ENCODE results near the gene FBXL15.

The FBXL15 gene

DNA sequence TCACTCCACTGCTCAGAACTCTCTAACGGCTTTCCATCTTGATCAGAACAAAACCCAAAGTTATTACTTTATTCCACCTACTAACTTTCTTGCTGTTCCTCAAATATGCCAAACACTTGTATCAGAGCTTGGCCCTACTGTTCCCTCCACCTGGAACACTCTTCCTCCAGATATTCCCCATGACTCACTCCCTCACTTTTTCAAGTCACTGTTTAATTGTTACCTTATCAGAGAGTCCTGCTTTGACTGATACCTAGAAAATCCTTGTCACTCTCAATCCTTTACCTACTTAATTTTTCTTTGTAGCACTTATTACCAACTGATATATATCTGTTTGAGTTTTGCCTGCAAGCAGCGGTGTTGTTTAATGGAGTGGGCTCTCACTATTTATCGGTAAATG is 30.7 kb upstream of the FBXL15 start:
- Histone ChIP-seq H3K9me3 (ENCODE audit: control insufficient read depth, insufficient read depth, low read depth, low read length) (no peaks in the 10 kb centered on the region), H3K4me3 (ENCODE audit: low read depth, low read length) (no peak overlapping the region), H3K27ac (ENCODE audit: low read depth, low read length) (no peak overlapping the region), H3K36me3 (ENCODE audit: control insufficient read depth, insufficient read depth, low read length) (no peaks in the 10 kb centered on the region), H3K9ac (ENCODE audit: low read length) (no peak overlapping the region), H3K27me3 (ENCODE audit: control insufficient read depth, insufficient read depth, low read length) (peaks cover 23% of the 10 kb centered on the region), H3K4me1 (ENCODE audit: control insufficient read depth, insufficient read depth, low read length) (peaks cover 24% of the 10 kb centered on the region)

DNA sequence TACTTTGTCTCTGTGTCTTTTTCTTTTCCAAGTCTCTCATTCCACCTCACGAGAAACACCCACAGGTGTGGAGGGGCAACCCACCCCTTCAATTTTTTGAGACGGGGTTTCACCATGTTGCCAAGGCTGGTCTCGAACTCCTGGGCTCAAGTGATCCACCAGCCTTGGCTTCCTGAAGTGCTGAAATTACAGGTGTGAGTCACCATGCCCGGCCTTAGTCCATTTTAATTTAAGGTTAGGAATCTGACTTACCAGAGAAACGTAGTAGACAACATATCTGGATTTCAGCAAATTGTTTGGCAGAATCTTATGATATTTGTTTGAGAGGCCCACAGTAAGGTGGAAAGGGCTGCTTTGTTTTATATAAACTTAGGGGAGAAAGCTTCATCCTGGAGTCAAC is 28.3 kb upstream of the FBXL15 start:
- H3K36me3 ChIP-seq (ENCODE audit: control insufficient read depth, insufficient read depth, low read length) = peaks cover 5% of the 10 kb centered on the region; the same call in 1 of the 2 replicates
- H3K27me3 ChIP-seq (ENCODE audit: control insufficient read depth, insufficient read depth, low read length) = peaks cover 24% of the 10 kb centered on the region
- no peak overlapping the region for H3K4me3 ChIP-seq (ENCODE audit: low read depth, low read length)
- peak overlapping the region; percentile 58; the same call in 1 of the 2 replicates for H3K27ac ChIP-seq (ENCODE audit: low read depth, low read length)
- H3K9me3 ChIP-seq (ENCODE audit: control insufficient read depth, insufficient read depth, low read depth, low read length) = no peaks in the 10 kb centered on the region
- H3K9ac ChIP-seq (ENCODE audit: low read length) = peak overlapping the region; percentile 31
- peaks cover 34% of the 10 kb centered on the region for H3K4me1 ChIP-seq (ENCODE audit: control insufficient read depth, insufficient read depth, low read length)

DNA sequence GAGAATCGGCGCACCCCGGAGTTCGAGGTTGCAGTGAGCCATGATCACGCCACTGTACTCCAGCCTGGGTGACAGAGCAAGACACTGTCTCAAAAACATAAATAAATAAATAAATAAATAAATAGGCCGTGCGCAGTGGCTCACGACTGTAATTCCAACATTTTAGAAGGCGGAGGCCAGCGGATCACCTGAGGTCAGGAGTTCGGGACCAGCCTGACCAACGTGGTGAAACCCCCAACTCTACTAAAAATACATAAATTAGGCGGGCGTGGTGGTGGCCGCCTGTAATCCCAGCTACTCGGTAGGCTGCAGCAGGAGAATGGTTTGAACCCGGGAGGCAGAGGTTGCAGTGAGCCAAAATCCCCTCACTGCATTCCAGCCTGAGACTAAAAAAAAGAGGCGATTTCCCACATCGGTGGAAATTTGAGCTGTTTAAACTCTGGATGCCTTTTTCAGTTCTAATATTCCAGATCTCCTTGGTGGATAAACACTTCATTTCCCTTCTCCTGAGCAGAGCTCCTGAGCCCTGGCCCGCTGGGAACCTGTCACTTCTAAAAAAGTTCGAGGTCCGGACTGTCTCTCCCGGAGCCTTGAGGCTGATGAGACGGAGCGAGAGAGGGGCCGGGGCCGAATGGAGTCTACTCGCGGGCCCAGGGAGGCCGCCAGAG is 27.1 kb upstream of the FBXL15 start:
- Histone ChIP-seq H3K9ac (ENCODE audit: low read length) (peak overlapping the region; percentile 70), H3K4me3 (ENCODE audit: low read depth, low read length) (peak overlapping the region; percentile 81), H3K27me3 (ENCODE audit: control insufficient read depth, insufficient read depth, low read length) (peaks cover 24% of the 10 kb centered on the region), H3K27ac (ENCODE audit: low read depth, low read length) (peak overlapping the region; percentile 73; the same call in 1 of the 2 replicates), H3K4me1 (ENCODE audit: control insufficient read depth, insufficient read depth, low read length) (peaks cover 34% of the 10 kb centered on the region), H3K36me3 (ENCODE audit: control insufficient read depth, insufficient read depth, low read length) (peaks cover 15% of the 10 kb centered on the region; the same call in 1 of the 2 replicates), H3K9me3 (ENCODE audit: control insufficient read depth, insufficient read depth, low read depth, low read length) (no peaks in the 10 kb centered on the region)

DNA sequence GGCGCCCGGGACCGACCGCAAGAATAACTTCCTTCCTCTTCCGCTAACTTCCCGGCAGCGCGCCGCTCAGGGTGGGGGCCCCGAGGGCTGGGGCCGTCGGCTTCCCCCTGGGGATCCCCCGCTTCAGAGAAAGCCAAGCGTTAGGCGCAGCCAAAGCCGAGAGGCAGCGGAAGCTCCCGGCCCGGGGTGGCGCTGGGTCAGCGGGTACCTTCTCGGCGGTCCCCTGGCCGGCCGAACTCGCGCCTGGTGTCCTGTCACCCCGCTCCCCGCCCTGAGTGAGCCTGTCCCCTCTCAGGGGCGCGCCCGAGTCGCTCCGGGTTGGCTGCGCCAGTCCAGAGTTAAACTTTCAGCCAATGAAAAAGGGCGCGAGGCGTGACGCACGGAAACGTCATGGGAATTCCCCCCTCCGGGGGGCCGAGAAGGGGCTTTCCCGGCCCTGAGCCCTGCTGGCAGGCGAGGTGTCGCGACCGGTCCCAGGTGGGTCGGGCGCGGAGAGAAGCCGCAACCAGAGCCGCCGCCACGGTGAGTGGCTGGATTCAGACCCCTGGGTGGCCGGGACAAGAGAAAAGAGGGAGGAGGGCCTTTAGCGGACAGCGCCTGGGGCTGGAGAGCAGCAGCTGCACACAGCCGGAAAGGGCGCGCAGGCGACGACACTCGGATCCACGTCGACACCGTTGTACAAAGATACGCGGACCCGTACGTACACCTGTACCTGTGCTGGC is 26.4 kb upstream of the FBXL15 start:
- H3K27ac ChIP-seq (ENCODE audit: low read depth, low read length) = peak overlapping the region; percentile 73; the same call in 1 of the 2 replicates
- peaks cover 34% of the 10 kb centered on the region for H3K4me1 ChIP-seq (ENCODE audit: control insufficient read depth, insufficient read depth, low read length)
- peak overlapping the region; percentile 81 for H3K4me3 ChIP-seq (ENCODE audit: low read depth, low read length)
- H3K9me3 ChIP-seq (ENCODE audit: control insufficient read depth, insufficient read depth, low read depth, low read length) = no peaks in the 10 kb centered on the region
- peak overlapping the region; percentile 86 for H3K9ac ChIP-seq (ENCODE audit: low read length)
- H3K36me3 ChIP-seq (ENCODE audit: control insufficient read depth, insufficient read depth, low read length) = peaks cover 15% of the 10 kb centered on the region; the same call in 1 of the 2 replicates
- H3K27me3 ChIP-seq (ENCODE audit: control insufficient read depth, insufficient read depth, low read length) = peaks cover 24% of the 10 kb centered on the region

DNA sequence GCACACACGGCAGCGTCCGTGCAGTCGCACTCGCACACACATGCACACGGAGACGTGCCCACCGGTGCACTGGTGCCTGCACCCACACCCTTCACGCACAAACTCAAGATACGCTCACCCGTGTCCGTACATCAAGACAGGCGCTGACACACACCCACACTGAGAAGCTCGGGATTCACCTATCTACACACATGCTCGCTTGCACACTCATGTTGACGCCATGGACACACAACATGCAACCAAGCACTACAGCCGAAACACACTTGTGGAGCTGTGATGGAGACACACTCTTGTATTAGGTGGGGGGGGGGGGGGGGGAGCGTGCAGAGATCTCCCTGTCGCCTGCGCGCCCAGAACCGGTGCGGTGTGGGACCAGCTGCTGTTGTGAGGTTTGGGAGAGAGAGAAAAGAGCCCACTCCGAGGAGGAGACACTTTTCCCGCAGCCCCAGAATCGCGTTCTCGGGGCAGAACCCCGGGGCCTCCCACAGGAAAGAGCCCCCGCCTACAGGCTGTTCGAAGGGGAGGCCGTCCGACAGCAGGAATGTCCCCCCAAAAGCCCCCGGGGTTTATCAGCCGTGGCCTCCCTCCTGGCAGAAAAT is 25.7 kb upstream of the FBXL15 start:
- H3K27ac ChIP-seq (ENCODE audit: low read depth, low read length) = no peak overlapping the region; the same call in 1 of the 2 replicates
- peaks cover 15% of the 10 kb centered on the region; the same call in 1 of the 2 replicates for H3K36me3 ChIP-seq (ENCODE audit: control insufficient read depth, insufficient read depth, low read length)
- no peaks in the 10 kb centered on the region for H3K9me3 ChIP-seq (ENCODE audit: control insufficient read depth, insufficient read depth, low read depth, low read length)
- peak overlapping the region; percentile 81 for H3K4me3 ChIP-seq (ENCODE audit: low read depth, low read length)
- H3K27me3 ChIP-seq (ENCODE audit: control insufficient read depth, insufficient read depth, low read length) = peaks cover 25% of the 10 kb centered on the region
- peaks cover 37% of the 10 kb centered on the region for H3K4me1 ChIP-seq (ENCODE audit: control insufficient read depth, insufficient read depth, low read length)
- H3K9ac ChIP-seq (ENCODE audit: low read length) = peak overlapping the region; percentile 86

DNA sequence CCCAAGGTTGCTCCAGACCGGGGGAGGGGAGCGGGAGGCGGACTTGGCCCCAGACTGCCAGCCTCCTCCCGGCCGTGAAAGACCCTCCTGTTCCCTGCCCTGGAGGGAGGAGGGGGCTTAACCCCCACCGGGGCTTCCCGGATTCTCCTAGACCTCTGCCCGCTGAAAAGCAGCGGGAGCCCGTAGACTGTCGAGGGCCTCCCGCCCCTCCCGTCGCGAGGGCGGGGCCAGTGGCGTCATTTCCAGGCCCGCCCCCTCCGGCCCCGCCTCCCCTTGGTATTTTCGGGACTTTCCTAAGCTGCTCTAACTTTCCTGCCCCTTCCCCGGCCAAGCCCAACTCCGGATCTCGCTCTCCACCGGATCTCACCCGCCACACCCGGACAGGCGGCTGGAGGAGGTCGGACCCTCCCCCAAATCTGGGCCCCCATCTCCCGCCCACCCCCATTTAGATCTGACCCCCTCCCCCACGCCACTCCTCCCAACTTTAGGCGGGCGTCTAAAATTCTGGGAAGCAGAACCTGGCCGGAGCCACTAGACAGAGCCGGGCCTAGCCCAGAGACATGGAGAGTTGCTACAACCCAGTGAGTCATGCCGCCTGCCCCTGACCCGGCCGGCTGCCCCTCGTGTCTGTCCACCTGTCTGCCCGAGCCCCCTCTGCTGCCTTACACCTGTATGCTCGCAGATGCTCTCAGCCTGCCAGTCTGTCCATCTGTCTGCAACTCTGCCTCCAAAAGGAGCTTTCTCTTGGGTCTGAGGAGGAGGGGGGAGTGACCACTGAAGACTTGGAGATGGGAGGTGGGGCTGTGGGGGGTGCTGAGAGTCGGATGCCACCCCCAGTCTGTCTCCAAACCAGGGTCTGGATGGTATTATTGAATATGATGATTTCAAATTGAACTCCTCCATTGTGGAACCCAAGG is 25.0 kb upstream of the FBXL15 start, which contains the start of gene NFKB2:
Gene NFKB2 (plus strand): TSS at position 306 of the 917 bp plus-strand sequence. CDS start 255 bp downstream, at position 561.
- H3K36me3 ChIP-seq (ENCODE audit: control insufficient read depth, insufficient read depth, low read length) = peaks cover 20% of the 10 kb centered on the region; the same call in 1 of the 2 replicates
- peak within 1 kb of the TSS; percentile 56; the same call in 1 of the 2 replicates for H3K27ac ChIP-seq (ENCODE audit: low read depth, low read length)
- peaks cover 42% of the 10 kb centered on the region for H3K4me1 ChIP-seq (ENCODE audit: control insufficient read depth, insufficient read depth, low read length)
- H3K4me3 ChIP-seq (ENCODE audit: low read depth, low read length) = peak within 1 kb of the TSS; percentile 81
- no peaks in the 10 kb centered on the region for H3K9me3 ChIP-seq (ENCODE audit: control insufficient read depth, insufficient read depth, low read depth, low read length)
- peak within 1 kb of the TSS; percentile 86 for H3K9ac ChIP-seq (ENCODE audit: low read length)
- H3K27me3 ChIP-seq (ENCODE audit: control insufficient read depth, insufficient read depth, low read length) = peaks cover 32% of the 10 kb centered on the region

DNA sequence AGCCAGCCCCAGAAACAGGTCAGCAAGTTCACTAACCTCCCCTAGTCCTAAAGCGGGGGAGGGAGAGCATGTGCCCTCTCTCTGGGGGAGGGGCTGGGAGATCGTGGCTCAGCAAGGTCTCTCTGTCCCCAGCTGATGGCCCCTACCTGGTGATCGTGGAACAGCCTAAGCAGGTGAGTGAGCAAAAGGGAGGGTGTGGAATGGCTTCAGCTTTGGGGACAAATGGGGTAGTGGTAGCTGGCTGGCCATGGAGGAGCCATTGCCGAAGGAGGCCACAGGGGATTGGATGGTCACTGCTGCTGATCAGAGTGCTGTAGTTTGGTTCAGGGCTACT is 24.4 kb upstream of the FBXL15 start:
- H3K4me1 ChIP-seq (ENCODE audit: control insufficient read depth, insufficient read depth, low read length) = peaks cover 42% of the 10 kb centered on the region
- H3K9ac ChIP-seq (ENCODE audit: low read length) = peak overlapping the region; percentile 85
- H3K4me3 ChIP-seq (ENCODE audit: low read depth, low read length) = peak overlapping the region; percentile 81
- no peaks in the 10 kb centered on the region for H3K9me3 ChIP-seq (ENCODE audit: control insufficient read depth, insufficient read depth, low read depth, low read length)
- H3K36me3 ChIP-seq (ENCODE audit: control insufficient read depth, insufficient read depth, low read length) = peaks cover 23% of the 10 kb centered on the region
- H3K27me3 ChIP-seq (ENCODE audit: control insufficient read depth, insufficient read depth, low read length) = peaks cover 29% of the 10 kb centered on the region
- no peak overlapping the region for H3K27ac ChIP-seq (ENCODE audit: low read depth, low read length)

DNA sequence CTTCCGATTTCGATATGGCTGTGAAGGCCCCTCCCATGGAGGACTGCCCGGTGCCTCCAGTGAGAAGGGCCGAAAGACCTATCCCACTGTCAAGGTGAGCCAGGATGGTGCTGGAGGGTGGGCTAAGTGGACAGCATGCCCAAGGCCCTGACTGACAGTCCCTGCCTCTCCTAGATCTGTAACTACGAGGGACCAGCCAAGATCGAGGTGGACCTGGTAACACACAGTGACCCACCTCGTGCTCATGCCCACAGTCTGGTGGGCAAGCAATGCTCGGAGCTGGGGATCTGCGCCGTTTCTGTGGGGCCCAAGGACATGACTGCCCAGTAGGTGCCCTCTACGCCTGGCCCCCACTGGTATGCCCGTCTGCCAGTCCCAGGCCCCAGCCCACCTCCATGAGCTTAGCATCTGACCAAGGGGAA is 23.9 kb upstream of the FBXL15 start:
- peak overlapping the region; percentile 47 for H3K9ac ChIP-seq (ENCODE audit: low read length)
- no peak overlapping the region for H3K27ac ChIP-seq (ENCODE audit: low read depth, low read length)
- peak overlapping the region; percentile 81 for H3K4me3 ChIP-seq (ENCODE audit: low read depth, low read length)
- H3K36me3 ChIP-seq (ENCODE audit: control insufficient read depth, insufficient read depth, low read length) = peaks cover 28% of the 10 kb centered on the region
- peaks cover 46% of the 10 kb centered on the region for H3K4me1 ChIP-seq (ENCODE audit: control insufficient read depth, insufficient read depth, low read length)
- H3K27me3 ChIP-seq (ENCODE audit: control insufficient read depth, insufficient read depth, low read length) = peaks cover 29% of the 10 kb centered on the region
- H3K9me3 ChIP-seq (ENCODE audit: control insufficient read depth, insufficient read depth, low read depth, low read length) = no peaks in the 10 kb centered on the region

DNA sequence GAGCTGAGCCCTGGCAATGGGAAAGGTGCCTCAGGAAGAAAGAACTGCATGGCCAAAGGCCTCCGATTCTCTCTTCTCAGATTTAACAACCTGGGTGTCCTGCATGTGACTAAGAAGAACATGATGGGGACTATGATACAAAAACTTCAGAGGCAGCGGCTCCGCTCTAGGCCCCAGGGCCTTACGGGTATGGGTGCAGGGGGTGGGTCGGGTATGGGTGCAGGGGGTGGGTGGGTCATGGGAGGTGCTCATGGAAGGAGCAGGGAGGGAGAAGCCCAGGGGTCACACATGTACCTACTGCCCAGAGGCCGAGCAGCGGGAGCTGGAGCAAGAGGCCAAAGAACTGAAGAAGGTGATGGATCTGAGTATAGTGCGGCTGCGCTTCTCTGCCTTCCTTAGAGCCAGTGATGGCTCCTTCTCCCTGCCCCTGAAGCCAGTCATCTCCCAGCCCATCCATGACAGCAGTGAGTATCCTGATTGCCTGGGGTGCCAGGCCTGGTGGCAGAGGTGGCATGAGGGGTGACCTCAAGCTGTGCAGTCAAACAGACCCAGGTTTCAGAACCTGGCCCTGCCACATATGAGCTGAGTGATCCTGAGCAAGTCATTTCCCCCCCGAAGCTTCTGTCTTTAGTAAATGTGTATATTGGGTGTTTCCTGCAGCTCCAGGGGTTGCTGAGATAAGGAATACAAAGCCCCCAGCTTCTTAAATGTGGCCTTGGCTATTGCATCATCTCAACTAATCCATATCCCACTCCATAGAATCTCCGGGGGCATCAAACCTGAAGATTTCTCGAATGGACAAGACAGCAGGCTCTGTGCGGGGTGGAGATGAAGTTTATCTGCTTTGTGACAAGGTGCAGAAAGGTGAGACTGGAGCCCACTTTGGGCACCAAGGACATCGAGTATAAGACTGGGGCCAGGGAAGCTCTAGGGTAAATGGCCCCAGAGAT is 23.1 kb upstream of the FBXL15 start:
- no peak overlapping the region for H3K27ac ChIP-seq (ENCODE audit: low read depth, low read length)
- no peak overlapping the region for H3K4me3 ChIP-seq (ENCODE audit: low read depth, low read length)
- H3K9me3 ChIP-seq (ENCODE audit: control insufficient read depth, insufficient read depth, low read depth, low read length) = no peaks in the 10 kb centered on the region
- H3K36me3 ChIP-seq (ENCODE audit: control insufficient read depth, insufficient read depth, low read length) = peaks cover 34% of the 10 kb centered on the region
- H3K4me1 ChIP-seq (ENCODE audit: control insufficient read depth, insufficient read depth, low read length) = peaks cover 41% of the 10 kb centered on the region
- no peak overlapping the region for H3K9ac ChIP-seq (ENCODE audit: low read length)
- H3K27me3 ChIP-seq (ENCODE audit: control insufficient read depth, insufficient read depth, low read length) = peaks cover 24% of the 10 kb centered on the region

Data from HUES6 (cell line).